ENCODE measurements around the gene LRP1-AS.

GRCh38 chr12:57129321-57129842 is 18.0 kb downstream of the LRP1-AS start:
- TF ChIP-seq CTCF (IDR thresholded peaks at IDR 0.05) (no peak), POLR2A (IDR thresholded peaks at IDR 0.05) (no peak)
